ENCODE measurements around the gene CCL25.

CCL25 gene

DNA sequence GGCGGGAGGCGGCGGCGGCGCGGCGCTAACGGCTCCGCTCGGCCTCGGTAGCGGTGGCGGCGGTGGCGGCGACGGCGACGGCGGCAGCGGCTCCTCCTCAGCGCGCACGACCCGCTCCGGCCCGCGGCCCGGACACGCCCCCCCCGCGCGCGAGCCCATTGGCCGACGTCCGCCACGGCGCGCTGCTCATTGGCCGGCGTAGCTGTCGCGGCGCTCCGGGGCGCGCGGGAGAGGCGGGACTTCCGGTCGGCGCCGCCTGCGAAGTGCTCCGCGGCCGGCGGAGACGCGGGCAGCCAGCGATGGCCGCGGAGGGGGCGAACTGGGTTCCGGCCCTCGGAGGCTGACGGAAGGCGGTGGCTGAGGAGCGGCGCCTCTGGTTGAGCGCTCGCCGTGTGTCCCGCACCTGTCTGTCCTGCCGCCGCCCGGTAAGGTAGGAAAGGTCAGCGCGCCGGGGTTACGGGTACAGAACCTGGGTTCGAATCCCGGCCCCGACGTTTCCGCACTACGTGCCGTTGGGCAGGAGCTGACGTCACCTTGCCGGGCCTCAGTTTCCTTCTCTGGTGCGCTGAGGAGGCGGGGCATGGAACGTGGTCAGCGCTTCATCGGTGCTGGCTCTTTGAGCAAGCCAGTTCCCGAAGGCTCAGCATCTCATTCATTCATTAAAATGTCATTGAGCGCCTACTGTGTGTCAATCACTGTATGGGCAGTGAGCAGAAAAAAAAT, 46.9 kb upstream of the CCL25 start, which contains the start of gene ELAVL1:
Gene ELAVL1 (minus strand): TSS at position 108 of the 723 bp plus-strand sequence. CDS start 13,826 bp downstream, outside the sequence.
- Histone ChIP-seq H3K79me2 (ENCODE audit: control insufficient read depth, low read length) (peaks cover 57% of the 10 kb centered on the region), H3K9me3 (ENCODE audit: control insufficient read depth, insufficient read depth, low read length) (no peaks in the 10 kb centered on the region), H3K4me1 (ENCODE audit: control insufficient read depth, low read length) (peaks cover 35% of the 10 kb centered on the region), H3K4me2 (ENCODE audit: low read length) (peak within 1 kb of the TSS; percentile 90), H3F3A (ENCODE audit: control insufficient read depth, insufficient read depth) (peaks cover 13% of the 10 kb centered on the region), H3K27ac (ENCODE audit: low read depth, low read length) (peak within 1 kb of the TSS; percentile 78), H3K9me2 (replicated peaks; ENCODE audit: control insufficient read depth, low read length) (no peaks in the 10 kb centered on the region), H3K36me3 (ENCODE audit: control insufficient read depth, low read length) (peaks cover 33% of the 10 kb centered on the region), H3K27me3 (ENCODE audit: control insufficient read depth, low read length) (no peaks in the 10 kb centered on the region), H4K20me1 (ENCODE audit: control insufficient read depth, insufficient read depth, low read depth, low read length) (peaks cover 29% of the 10 kb centered on the region), H3K4me3 (ENCODE audit: low read length) (peak within 1 kb of the TSS; percentile 86)
- TF ChIP-seq, protein P1, sequence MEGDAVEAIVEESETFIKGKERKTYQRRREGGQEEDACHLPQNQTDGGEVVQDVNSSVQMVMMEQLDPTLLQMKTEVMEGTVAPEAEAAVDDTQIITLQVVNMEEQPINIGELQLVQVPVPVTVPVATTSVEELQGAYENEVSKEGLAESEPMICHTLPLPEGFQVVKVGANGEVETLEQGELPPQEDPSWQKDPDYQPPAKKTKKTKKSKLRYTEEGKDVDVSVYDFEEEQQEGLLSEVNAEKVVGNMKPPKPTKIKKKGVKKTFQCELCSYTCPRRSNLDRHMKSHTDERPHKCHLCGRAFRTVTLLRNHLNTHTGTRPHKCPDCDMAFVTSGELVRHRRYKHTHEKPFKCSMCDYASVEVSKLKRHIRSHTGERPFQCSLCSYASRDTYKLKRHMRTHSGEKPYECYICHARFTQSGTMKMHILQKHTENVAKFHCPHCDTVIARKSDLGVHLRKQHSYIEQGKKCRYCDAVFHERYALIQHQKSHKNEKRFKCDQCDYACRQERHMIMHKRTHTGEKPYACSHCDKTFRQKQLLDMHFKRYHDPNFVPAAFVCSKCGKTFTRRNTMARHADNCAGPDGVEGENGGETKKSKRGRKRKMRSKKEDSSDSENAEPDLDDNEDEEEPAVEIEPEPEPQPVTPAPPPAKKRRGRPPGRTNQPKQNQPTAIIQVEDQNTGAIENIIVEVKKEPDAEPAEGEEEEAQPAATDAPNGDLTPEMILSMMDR (IDR thresholded peaks at IDR 0.05; ENCODE audit: low read depth, low read length, poor library complexity, severe bottlenecking): no peak
- no peak for TF ChIP-seq EZH2phosphoT487 (IDR thresholded peaks at IDR 0.05; ENCODE audit: borderline replicate concordance, low read length)

DNA sequence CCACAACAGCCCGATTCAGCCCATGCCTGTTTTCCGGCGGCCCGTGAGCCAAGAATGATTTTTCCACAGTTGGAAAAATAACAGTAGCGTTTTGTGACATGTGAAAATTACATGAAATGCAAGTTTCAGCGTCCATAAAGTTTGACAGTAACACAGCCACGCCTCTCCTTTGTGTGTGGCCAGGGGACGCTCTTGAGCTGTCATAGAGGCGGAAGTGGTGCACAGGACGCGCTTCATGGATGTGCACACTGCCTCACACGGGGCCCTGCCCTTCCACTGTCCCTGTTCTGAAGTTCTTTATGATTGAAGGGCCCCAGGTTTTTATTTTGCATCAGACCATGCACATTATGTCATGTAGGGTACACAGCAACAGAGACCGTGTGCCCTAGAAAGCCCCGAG, 34.8 kb upstream of the CCL25 start:
- Histone ChIP-seq H3K36me3 (ENCODE audit: control insufficient read depth, low read length) (no peaks in the 10 kb centered on the region), H3K79me2 (ENCODE audit: control insufficient read depth, low read length) (no peaks in the 10 kb centered on the region), H3K4me2 (ENCODE audit: low read length) (peak overlapping the region; percentile 54), H3K4me3 (ENCODE audit: low read length) (0 out of 2 replicates have a peak overlapping the region, but pooled peaks have one; percentile 6), H3K27ac (ENCODE audit: low read depth, low read length) (no peak overlapping the region), H4K20me1 (ENCODE audit: control insufficient read depth, insufficient read depth, low read depth, low read length) (no peaks in the 10 kb centered on the region), H3K9me3 (ENCODE audit: control insufficient read depth, insufficient read depth, low read length) (no peaks in the 10 kb centered on the region), H3K4me1 (ENCODE audit: control insufficient read depth, low read length) (peaks cover 10% of the 10 kb centered on the region), H3F3A (ENCODE audit: control insufficient read depth, insufficient read depth) (no peaks in the 10 kb centered on the region), H3K27me3 (ENCODE audit: control insufficient read depth, low read length) (no peaks in the 10 kb centered on the region), H3K9me2 (replicated peaks; ENCODE audit: control insufficient read depth, low read length) (no peaks in the 10 kb centered on the region)
- TF ChIP-seq, protein P1 (IDR thresholded peaks at IDR 0.05; ENCODE audit: low read depth, low read length, poor library complexity, severe bottlenecking): peak; percentile 81
- TF ChIP-seq EZH2phosphoT487 (IDR thresholded peaks at IDR 0.05; ENCODE audit: borderline replicate concordance, low read length): no peak

DNA sequence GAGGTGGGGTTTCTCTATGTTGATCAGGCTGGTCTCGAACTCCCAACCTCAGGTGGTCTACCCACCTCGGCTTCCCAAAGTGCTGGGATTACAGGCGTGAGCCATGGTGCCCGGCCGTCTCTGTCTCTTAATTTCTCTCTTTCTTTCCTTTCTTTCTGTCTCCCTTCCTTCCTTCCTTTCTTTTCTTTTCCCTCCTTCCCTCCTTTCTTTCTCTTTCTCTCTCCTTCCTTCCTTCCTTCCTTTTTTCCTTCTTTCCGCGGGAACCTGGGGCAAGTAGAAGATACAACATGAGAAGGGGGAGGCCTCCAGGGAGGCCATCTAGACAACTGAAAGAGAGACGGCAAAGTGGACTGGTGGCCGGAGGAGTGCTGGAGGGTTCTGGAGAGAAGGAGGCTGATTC, 31.9 kb upstream of the CCL25 start:
- Histone ChIP-seq H3K79me2 (ENCODE audit: control insufficient read depth, low read length) (no peaks in the 10 kb centered on the region), H3K27ac (ENCODE audit: low read depth, low read length) (no peak overlapping the region), H4K20me1 (ENCODE audit: control insufficient read depth, insufficient read depth, low read depth, low read length) (no peaks in the 10 kb centered on the region), H3K4me1 (ENCODE audit: control insufficient read depth, low read length) (peaks cover 10% of the 10 kb centered on the region), H3K9me2 (replicated peaks; ENCODE audit: control insufficient read depth, low read length) (no peaks in the 10 kb centered on the region), H3K27me3 (ENCODE audit: control insufficient read depth, low read length) (no peaks in the 10 kb centered on the region), H3K9me3 (ENCODE audit: control insufficient read depth, insufficient read depth, low read length) (no peaks in the 10 kb centered on the region), H3F3A (ENCODE audit: control insufficient read depth, insufficient read depth) (no peaks in the 10 kb centered on the region), H3K36me3 (ENCODE audit: control insufficient read depth, low read length) (no peaks in the 10 kb centered on the region), H3K4me3 (ENCODE audit: low read length) (no peak overlapping the region), H3K4me2 (ENCODE audit: low read length) (no peak overlapping the region)
- TF ChIP-seq EZH2phosphoT487 (IDR thresholded peaks at IDR 0.05; ENCODE audit: borderline replicate concordance, low read length): no peak
- TF ChIP-seq, protein P1 (IDR thresholded peaks at IDR 0.05; ENCODE audit: low read depth, low read length, poor library complexity, severe bottlenecking): no peak
